ENCODE results near the gene ANKRD45.

ANKRD45 gene

DNA sequence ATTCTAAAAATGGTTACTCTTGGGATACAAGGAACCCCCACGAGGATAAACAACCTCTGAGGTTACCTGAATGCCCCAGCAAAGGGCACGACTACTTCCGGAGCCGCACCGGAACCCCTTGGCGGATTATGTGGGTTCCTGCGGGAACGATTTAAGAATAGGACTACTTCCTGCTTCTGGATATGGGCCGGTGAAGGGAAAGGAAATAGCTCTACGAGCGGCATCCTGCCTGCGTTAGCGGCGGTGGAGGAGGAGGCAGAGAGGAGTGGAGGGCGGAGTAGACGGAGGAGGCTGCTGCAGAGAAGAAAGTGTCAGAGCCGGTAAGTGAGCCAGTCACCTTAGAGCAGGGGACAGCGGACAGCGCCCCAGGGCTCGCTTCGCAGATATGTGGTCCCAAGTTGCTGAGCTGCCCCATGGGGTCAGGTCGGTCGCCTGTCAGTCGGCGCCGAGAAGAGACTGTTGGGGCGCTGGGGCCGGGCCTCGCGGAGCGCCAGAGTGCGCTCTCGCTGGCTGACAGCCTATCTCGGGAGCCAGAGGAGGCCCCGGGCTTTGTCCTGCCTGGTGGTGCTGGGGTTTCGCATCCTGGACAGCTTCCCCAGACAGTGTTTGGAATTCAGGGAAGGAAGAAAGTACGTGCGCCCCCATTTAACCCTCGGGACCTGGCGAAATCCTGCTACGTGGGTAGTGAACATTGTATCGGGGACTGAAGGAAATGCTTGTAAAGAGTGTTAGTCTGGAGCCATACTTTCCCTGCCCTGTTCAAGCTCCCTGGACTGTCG is 45.3 kb upstream of the ANKRD45 start, which contains the start of gene KLHL20:
KLHL20 (plus strand) TSS at position 223 of the 779 bp plus-strand sequence. CDS start 1,063 bp downstream, outside the sequence.
- peaks cover 6% of the 10 kb centered on the region for H3F3A ChIP-seq (ENCODE audit: control insufficient read depth, insufficient read depth)
- no peaks in the 10 kb centered on the region for H3K9me3 ChIP-seq (ENCODE audit: control insufficient read depth, insufficient read depth, low read length)
- peaks cover 19% of the 10 kb centered on the region for H3K36me3 ChIP-seq (ENCODE audit: control insufficient read depth, low read length)
- H3K4me3 ChIP-seq (ENCODE audit: low read length): peak within 1 kb of the TSS; percentile 82
- H3K9me2 ChIP-seq (replicated peaks; ENCODE audit: control insufficient read depth, low read length): no peaks in the 10 kb centered on the region
- H4K20me1 ChIP-seq (ENCODE audit: control insufficient read depth, insufficient read depth, low read depth, low read length): no peaks in the 10 kb centered on the region
- H3K4me2 ChIP-seq (ENCODE audit: low read length): peak within 1 kb of the TSS; percentile 89
- peaks cover 39% of the 10 kb centered on the region for H3K79me2 ChIP-seq (ENCODE audit: control insufficient read depth, low read length)
- no peaks in the 10 kb centered on the region for H3K27me3 ChIP-seq (ENCODE audit: control insufficient read depth, low read length)
- TF ChIP-seq EZH2phosphoT487 (IDR thresholded peaks at IDR 0.05; ENCODE audit: borderline replicate concordance, low read length): no peak
- TF ChIP-seq, protein P1, sequence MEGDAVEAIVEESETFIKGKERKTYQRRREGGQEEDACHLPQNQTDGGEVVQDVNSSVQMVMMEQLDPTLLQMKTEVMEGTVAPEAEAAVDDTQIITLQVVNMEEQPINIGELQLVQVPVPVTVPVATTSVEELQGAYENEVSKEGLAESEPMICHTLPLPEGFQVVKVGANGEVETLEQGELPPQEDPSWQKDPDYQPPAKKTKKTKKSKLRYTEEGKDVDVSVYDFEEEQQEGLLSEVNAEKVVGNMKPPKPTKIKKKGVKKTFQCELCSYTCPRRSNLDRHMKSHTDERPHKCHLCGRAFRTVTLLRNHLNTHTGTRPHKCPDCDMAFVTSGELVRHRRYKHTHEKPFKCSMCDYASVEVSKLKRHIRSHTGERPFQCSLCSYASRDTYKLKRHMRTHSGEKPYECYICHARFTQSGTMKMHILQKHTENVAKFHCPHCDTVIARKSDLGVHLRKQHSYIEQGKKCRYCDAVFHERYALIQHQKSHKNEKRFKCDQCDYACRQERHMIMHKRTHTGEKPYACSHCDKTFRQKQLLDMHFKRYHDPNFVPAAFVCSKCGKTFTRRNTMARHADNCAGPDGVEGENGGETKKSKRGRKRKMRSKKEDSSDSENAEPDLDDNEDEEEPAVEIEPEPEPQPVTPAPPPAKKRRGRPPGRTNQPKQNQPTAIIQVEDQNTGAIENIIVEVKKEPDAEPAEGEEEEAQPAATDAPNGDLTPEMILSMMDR (IDR thresholded peaks at IDR 0.05; ENCODE audit: low read depth, low read length, poor library complexity, severe bottlenecking): peak; percentile 37
- peaks cover 21% of the 10 kb centered on the region for H3K4me1 ChIP-seq (ENCODE audit: control insufficient read depth, low read length)
- H3K27ac ChIP-seq (ENCODE audit: low read depth, low read length): peak within 1 kb of the TSS; percentile 57

DNA sequence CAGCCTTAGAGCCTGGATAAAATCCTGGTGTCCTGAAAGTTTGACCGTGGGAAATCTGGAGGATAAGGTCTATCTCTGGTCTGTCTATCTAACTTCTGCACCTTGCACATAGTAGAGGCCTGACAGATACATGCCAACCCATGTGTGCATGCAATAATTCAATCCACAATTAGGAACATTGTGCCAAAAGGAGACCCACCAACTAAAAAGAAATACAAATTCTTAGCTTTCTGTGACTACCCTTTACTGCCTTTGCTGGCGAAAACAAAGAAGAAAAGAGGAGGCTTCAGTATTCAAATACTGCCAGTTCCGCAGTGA is 44.7 kb upstream of the ANKRD45 start:
- Histone ChIP-seq H3K4me3 (ENCODE audit: low read length) (peak overlapping the region; percentile 82), H3K4me1 (ENCODE audit: control insufficient read depth, low read length) (peaks cover 21% of the 10 kb centered on the region), H4K20me1 (ENCODE audit: control insufficient read depth, insufficient read depth, low read depth, low read length) (no peaks in the 10 kb centered on the region), H3K27ac (ENCODE audit: low read depth, low read length) (peak overlapping the region; percentile 57; the same call in 1 of the 2 replicates), H3F3A (ENCODE audit: control insufficient read depth, insufficient read depth) (peaks cover 6% of the 10 kb centered on the region; the same call in 1 of the 2 replicates), H3K9me3 (ENCODE audit: control insufficient read depth, insufficient read depth, low read length) (no peaks in the 10 kb centered on the region), H3K36me3 (ENCODE audit: control insufficient read depth, low read length) (peaks cover 19% of the 10 kb centered on the region), H3K79me2 (ENCODE audit: control insufficient read depth, low read length) (peaks cover 39% of the 10 kb centered on the region), H3K27me3 (ENCODE audit: control insufficient read depth, low read length) (no peaks in the 10 kb centered on the region), H3K9me2 (replicated peaks; ENCODE audit: control insufficient read depth, low read length) (no peaks in the 10 kb centered on the region), H3K4me2 (ENCODE audit: low read length) (peak overlapping the region; percentile 89)
- TF ChIP-seq, protein P1 (IDR thresholded peaks at IDR 0.05; ENCODE audit: low read depth, low read length, poor library complexity, severe bottlenecking): no peak
- no peak for TF ChIP-seq EZH2phosphoT487 (IDR thresholded peaks at IDR 0.05; ENCODE audit: borderline replicate concordance, low read length)

DNA sequence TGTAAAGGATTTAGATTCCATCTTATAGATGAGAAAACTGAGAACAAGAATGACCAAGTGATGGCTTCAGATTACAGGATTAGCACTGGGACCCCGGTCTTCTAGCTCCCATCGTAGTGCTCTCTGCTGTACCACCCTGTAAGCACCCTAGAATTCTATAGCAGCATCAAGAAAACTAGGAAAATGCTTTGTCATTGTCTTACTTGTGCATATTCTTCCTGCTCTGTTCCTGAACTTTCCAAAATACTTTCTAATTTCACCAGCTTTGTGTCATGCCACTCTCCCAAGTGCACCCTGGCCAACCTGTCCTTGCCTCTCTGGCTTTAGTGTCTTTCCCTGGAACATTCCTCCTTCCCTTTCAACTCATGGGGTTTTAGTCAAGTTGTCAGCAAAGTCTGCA is 39.1 kb upstream of the ANKRD45 start:
- H4K20me1 ChIP-seq (ENCODE audit: control insufficient read depth, insufficient read depth, low read depth, low read length): no peaks in the 10 kb centered on the region
- TF ChIP-seq EZH2phosphoT487 (IDR thresholded peaks at IDR 0.05; ENCODE audit: borderline replicate concordance, low read length): no peak
- TF ChIP-seq, protein P1 (IDR thresholded peaks at IDR 0.05; ENCODE audit: low read depth, low read length, poor library complexity, severe bottlenecking): no peak
- no peaks in the 10 kb centered on the region for H3K9me3 ChIP-seq (ENCODE audit: control insufficient read depth, insufficient read depth, low read length)
- no peaks in the 10 kb centered on the region for H3K79me2 ChIP-seq (ENCODE audit: control insufficient read depth, low read length)
- no peaks in the 10 kb centered on the region for H3K36me3 ChIP-seq (ENCODE audit: control insufficient read depth, low read length)
- H3K9me2 ChIP-seq (replicated peaks; ENCODE audit: control insufficient read depth, low read length): no peaks in the 10 kb centered on the region
- peaks cover under 1% of the 10 kb centered on the region; the same call in 1 of the 2 replicates for H3K4me1 ChIP-seq (ENCODE audit: control insufficient read depth, low read length)
- no peak overlapping the region for H3K4me3 ChIP-seq (ENCODE audit: low read length)
- peaks cover 1% of the 10 kb centered on the region for H3K27me3 ChIP-seq (ENCODE audit: control insufficient read depth, low read length)
- no peak overlapping the region for H3K27ac ChIP-seq (ENCODE audit: low read depth, low read length)
- no peaks in the 10 kb centered on the region for H3F3A ChIP-seq (ENCODE audit: control insufficient read depth, insufficient read depth)
- H3K4me2 ChIP-seq (ENCODE audit: low read length): no peak overlapping the region
